ENCODE data around the gene LTC4S. TPM values are rescaled to one million over a fixed set of nuclear protein-coding genes. Genes with fewer than 3 reads are reported as not detected.

Gene LTC4S
- total RNA-seq, 2 experiments from 2014 or later, result 0.48 to 1.1 TPM

DNA sequence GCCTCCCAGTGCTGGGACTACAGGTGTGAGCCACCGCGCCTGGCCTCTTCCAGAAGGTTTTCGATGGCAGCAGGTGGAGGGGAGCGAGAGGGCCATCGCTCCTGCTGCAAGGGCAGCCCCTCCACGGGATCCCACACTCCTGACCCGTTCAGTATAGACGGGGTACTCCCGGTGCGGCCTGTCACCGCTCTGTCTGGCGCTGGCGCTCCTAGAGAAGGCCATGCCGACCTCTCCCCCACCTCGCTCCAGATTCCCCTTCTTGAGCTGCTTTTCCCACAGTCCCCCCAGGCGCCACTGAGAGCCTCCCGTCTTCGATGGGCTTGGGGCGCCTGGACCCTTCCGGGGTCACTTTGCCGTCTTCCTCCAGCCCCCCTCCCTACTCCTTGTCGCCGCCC, 22.6 kb downstream of the LTC4S start:
- no peak overlapping the region for H3K4me3 Mint-ChIP-seq
- intact Hi-C loops (cut with micrococcal nuclease), result loop anchor here (5.0 kb wide), 1 partner anchor 194 kb away; the partner anchor contains the start of gene HNRNPH1
- POLR2A ChIA-PET, result no interaction called here
- H3K9me3 Mint-ChIP-seq, result no peaks in the 10 kb centered on the region
- H3K27me3 Mint-ChIP-seq, result peaks cover 2% of the 10 kb centered on the region
- no peak for DNase-seq
- peaks cover 19% of the 10 kb centered on the region for H3K36me3 Mint-ChIP-seq
- H3K27ac Mint-ChIP-seq, result no peak overlapping the region
- CTCF ChIA-PET, result interaction anchor here (2.6 kb wide), 1 partner anchor 14 kb away, joined by 7 read pairs; no protein-coding TSS in a partner anchor
- peaks cover 27% of the 10 kb centered on the region for H3K4me1 Mint-ChIP-seq (ENCODE audit: low read depth)

DNA sequence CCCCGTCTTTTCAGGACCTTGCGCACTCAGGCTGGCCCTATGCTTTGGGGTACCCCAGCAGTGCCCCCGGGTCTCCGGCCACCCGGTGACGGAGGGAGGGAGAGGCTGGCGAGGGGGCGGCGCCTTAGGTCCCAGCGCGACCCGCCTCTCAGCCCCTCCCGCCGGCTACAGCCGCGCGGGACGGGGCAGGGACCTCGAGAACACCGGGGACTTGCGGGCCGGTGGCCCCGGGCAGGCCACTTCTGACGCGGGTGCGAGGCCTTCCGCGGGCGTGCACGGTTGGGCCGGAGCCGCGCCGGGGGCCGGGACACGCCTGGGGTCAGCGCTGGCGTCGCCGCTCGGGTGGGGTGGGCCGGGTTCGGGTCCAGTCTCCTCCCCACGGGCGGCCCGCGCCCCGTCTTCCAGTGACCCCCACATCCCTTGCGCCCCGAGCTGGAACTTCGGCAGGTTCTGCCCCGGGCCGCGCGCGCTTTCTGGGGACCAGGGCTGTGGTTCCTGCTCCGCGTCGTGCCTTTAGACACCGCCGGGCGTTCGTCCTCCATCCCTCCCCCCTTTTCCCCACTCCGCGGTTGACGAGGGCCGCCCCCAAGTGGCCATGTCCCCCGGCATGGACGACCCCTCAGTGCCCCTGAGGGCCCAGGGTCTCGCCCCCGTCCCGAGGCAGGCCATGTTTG, 23.1 kb downstream of the LTC4S start:
- Mint-ChIP-seq H3K36me3 (peaks cover 22% of the 10 kb centered on the region), H3K9me3 (no peaks in the 10 kb centered on the region), H3K27me3 (peaks cover 2% of the 10 kb centered on the region), H3K4me1 (ENCODE audit: low read depth) (peaks cover 29% of the 10 kb centered on the region), H3K27ac (no peak overlapping the region), H3K4me3 (no peak overlapping the region)
- intact Hi-C loops (cut with micrococcal nuclease), result loop anchor here (5.0 kb wide), 1 partner anchor 195 kb away; the partner anchor contains the start of gene HNRNPH1
- CTCF ChIA-PET, result no interaction called here
- DNase-seq, result no peak
- POLR2A ChIA-PET, result no interaction called here

DNA sequence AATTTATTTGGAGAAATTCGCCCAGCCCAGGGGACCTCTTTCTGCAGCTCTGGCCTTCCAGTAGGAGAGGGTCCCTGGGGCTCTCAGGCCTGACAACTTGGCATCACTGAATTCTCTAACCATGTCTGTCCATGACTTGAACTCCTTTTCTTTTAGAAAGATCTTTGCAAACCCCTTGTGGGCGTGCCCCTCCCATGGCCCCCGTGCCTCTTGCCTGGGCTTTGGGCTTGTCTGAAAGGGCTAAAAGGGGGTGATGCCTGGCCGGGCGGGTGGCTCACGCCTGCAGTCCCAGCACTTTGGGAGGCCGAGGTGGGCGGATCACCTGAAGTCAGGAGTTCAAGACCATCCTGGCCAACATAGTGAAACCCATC, 23.7 kb downstream of the LTC4S start:
- H3K4me1 Mint-ChIP-seq (ENCODE audit: low read depth), result peaks cover 34% of the 10 kb centered on the region
- peaks cover 23% of the 10 kb centered on the region for H3K36me3 Mint-ChIP-seq
- intact Hi-C loops (cut with micrococcal nuclease), result loop anchor here (5.0 kb wide), 1 partner anchor 195 kb away; the partner anchor contains the start of gene HNRNPH1
- POLR2A ChIA-PET, result no interaction called here
- DNase-seq, result no peak
- H3K27ac Mint-ChIP-seq, result no peak overlapping the region
- H3K27me3 Mint-ChIP-seq, result peaks cover 2% of the 10 kb centered on the region
- no peak overlapping the region for H3K4me3 Mint-ChIP-seq
- CTCF ChIA-PET, result no interaction called here
- no peaks in the 10 kb centered on the region for H3K9me3 Mint-ChIP-seq

DNA sequence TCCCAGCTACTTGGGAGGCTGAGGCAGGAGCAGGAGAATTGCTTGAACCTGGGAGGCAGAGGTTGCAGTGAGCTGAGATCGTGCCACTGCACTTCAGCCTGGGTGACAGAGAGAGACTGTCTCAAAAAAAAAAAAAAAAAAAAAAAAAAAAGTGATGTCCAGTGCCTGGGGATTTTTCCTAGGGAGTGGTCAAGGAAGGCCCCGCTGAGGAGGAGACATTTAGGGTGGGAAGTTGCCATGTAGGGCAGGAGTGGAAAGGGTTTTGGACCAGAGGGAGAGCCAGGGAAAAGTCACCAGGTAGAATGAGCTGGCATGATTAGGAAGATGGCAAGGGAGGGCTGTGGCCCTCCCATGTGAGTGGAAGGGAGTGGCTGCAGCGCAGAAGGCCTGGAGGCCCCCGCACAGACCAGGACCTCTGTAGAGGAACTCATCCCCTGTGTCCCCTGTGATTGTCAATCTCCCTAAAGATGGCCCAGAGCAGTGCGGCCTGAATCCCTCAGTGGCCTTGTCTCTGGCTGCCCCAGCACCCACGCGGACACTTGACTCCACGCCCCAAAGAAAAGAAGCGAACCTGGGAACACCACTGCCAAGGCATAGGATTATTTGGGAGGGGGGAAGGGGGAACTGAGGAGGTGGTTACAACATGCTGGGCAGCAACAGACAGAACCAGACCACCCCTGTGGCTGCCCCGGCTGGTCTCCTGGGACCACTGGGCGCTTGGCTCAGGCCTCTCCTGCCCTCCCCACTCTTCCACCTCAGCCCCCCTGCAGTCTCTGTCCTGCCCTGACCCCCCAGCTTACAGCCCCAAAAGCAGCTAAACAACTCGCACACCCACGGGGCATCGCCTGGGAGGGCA, 24.3 kb downstream of the LTC4S start:
- no peaks in the 10 kb centered on the region for H3K9me3 Mint-ChIP-seq
- H3K4me3 Mint-ChIP-seq, result peak overlapping the region; percentile 76
- H3K4me1 Mint-ChIP-seq (ENCODE audit: low read depth), result peaks cover 41% of the 10 kb centered on the region
- H3K36me3 Mint-ChIP-seq, result peaks cover 25% of the 10 kb centered on the region
- intact Hi-C loops (cut with micrococcal nuclease), result loop anchor here (5.0 kb wide), 1 partner anchor 196 kb away; the partner anchor contains the start of gene HNRNPH1
- H3K27me3 Mint-ChIP-seq, result peaks cover 2% of the 10 kb centered on the region
- H3K27ac Mint-ChIP-seq, result peak overlapping the region; percentile 62
- ChIA-PET POLR2A (interaction anchor here (3.2 kb wide), 1 partner anchor 13 kb away, joined by 19 read pairs; no protein-coding TSS in a partner anchor), CTCF (interaction anchor here (1.3 kb wide), 1 partner anchor 22 kb away, joined by 3 read pairs; no protein-coding TSS in a partner anchor)
- DNase-seq, result no peak

DNA sequence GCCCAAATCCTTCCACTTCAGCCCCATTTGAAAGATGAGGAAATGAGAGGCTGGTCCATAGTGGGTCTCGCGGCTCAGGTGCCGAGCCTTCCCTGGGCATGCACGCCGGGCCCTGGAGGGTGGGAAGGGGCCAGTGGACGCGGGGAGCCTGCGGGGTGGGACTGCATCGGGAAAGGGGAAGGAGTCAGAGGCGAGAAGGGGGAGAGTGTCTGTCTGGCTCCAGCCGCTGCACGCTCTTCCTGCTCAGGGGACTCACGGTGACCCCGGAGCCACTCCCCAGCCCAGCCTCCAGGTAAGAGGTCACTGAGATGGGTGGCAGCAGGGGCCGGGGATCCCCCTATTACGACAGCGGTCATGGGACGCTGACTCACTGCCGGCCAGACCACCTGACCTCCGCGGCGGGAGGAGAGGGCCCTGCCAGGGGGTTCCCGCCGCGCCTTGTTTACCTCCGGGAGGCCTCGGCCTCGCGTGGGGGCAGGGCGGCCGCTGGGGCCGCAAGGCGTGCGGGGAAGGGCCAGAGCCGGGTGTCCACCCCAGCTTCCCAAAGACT, 25.0 kb downstream of the LTC4S start:
- intact Hi-C loops (cut with micrococcal nuclease), result loop anchor here (1.0 to 5.0 kb wide), 4 partner anchors 15 to 197 kb away; partner anchors contain the start of genes CANX, HNRNPH1 and MAML1
- Mint-ChIP-seq H3K36me3 (peaks cover 29% of the 10 kb centered on the region), H3K9me3 (no peaks in the 10 kb centered on the region), H3K27ac (peak overlapping the region; percentile 69), H3K4me1 (ENCODE audit: low read depth) (peaks cover 46% of the 10 kb centered on the region), H3K4me3 (peak overlapping the region; percentile 76), H3K27me3 (peaks cover 2% of the 10 kb centered on the region)
- peak; percentile 95 for DNase-seq
- POLR2A ChIA-PET, result interaction anchor here (2.1 to 3.2 kb wide), 2 partner anchors 14 to 40 kb away, joined by 6 to 19 read pairs; partner anchors contain the start of gene MRNIP
- CTCF ChIA-PET, result interaction anchor here (1.3 kb wide), 1 partner anchor 23 kb away, joined by 3 read pairs; no protein-coding TSS in a partner anchor

DNA sequence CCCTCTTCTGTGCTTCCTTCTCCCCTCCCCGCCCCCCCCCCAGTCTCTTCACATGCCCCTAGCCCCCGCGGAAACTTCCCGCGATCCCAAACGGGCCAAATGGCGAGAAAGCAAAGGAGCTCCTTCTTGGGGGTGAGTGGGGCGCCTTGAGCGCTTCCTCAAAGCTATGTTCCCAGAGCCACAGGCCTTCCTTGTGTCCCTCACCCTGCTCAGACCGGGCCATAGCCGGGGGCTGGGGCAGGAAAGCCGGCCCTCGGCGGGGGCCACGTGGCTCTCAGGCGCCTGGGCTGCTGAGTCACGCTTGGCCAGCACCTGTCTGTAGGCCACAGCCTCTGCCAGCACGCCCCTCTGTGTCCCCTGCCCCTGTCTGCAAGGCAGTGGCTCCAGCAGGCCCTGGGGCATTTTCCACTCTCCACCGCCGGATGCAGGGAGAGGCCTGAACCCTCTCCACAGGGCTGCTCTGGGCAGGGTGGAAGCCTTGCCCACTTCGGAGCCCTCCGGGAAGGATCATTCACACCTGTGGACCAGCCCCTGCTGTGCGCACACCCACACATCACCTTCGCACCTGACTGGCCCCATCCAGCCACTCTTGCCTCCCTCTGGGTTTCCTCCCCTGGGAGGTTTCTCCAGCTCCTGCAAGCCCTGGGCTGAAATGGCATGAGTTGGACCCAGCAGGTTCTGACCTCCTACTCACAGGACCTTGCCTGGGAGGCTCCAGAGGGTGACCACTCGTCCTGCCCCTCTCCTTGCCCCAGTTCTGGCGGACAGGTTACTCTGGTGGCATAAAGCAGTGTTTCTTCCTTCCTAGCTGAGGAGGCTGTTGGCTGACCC, 25.7 kb downstream of the LTC4S start:
- CTCF ChIA-PET, result interaction anchor here (0.9 to 1.7 kb wide), 8 partner anchors 8 to 473 kb away, joined by 3 to 11 read pairs (median 4); no protein-coding TSS in a partner anchor
- Mint-ChIP-seq H3K27ac (peak overlapping the region; percentile 85), H3K27me3 (peaks cover 2% of the 10 kb centered on the region), H3K4me3 (peak overlapping the region; percentile 66), H3K9me3 (no peaks in the 10 kb centered on the region), H3K4me1 (ENCODE audit: low read depth) (peaks cover 47% of the 10 kb centered on the region), H3K36me3 (peaks cover 26% of the 10 kb centered on the region)
- DNase-seq, result peak; percentile 62
- POLR2A ChIA-PET, result interaction anchor here (1.2 to 3.2 kb wide), 8 partner anchors 13 to 196 kb away, joined by 3 to 19 read pairs (median 4); partner anchors contain the start of genes HNRNPH1 and MRNIP
- intact Hi-C loops (cut with micrococcal nuclease), result loop anchor here (1.0 to 5.0 kb wide), 5 partner anchors 15 to 197 kb away; partner anchors contain the start of genes CANX, HNRNPH1, MAML1 and MRNIP

DNA sequence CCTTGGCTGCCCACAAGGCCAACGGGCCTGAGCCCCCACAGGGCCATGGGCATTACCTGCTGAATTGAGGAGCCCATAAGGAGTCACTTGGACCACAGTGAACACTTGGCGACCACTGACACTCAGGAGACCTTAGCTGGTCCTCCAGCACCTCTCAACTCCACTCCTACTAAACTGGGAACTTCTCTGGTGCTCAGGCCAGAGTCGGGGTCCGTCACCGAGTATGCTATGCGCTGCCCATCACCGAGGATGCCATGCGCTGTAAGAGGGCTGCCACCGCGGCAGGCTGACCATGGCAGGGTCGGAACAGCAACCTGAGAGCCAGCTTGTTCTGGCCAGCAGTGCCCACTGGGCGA, 26.3 kb downstream of the LTC4S start:
- peak overlapping the region; percentile 66 for H3K4me3 Mint-ChIP-seq
- peaks cover 2% of the 10 kb centered on the region for H3K27me3 Mint-ChIP-seq
- ChIA-PET POLR2A (interaction anchor here (1.0 to 3.2 kb wide), 9 partner anchors 12 to 197 kb away, joined by 3 to 19 read pairs (median 3); partner anchors contain the start of genes HNRNPH1 and MRNIP), CTCF (interaction anchor here (0.9 to 1.7 kb wide), 7 partner anchors 9 to 473 kb away, joined by 3 to 11 read pairs (median 4); no protein-coding TSS in a partner anchor)
- no peak for DNase-seq
- H3K9me3 Mint-ChIP-seq, result no peaks in the 10 kb centered on the region
- H3K36me3 Mint-ChIP-seq, result peaks cover 32% of the 10 kb centered on the region
- peak overlapping the region; percentile 85 for H3K27ac Mint-ChIP-seq
- intact Hi-C loops (cut with micrococcal nuclease), result loop anchor here (1.0 kb wide), 1 partner anchor 38 kb away; the partner anchor contains the start of gene MRNIP
- H3K4me1 Mint-ChIP-seq (ENCODE audit: low read depth), result peaks cover 50% of the 10 kb centered on the region

DNA sequence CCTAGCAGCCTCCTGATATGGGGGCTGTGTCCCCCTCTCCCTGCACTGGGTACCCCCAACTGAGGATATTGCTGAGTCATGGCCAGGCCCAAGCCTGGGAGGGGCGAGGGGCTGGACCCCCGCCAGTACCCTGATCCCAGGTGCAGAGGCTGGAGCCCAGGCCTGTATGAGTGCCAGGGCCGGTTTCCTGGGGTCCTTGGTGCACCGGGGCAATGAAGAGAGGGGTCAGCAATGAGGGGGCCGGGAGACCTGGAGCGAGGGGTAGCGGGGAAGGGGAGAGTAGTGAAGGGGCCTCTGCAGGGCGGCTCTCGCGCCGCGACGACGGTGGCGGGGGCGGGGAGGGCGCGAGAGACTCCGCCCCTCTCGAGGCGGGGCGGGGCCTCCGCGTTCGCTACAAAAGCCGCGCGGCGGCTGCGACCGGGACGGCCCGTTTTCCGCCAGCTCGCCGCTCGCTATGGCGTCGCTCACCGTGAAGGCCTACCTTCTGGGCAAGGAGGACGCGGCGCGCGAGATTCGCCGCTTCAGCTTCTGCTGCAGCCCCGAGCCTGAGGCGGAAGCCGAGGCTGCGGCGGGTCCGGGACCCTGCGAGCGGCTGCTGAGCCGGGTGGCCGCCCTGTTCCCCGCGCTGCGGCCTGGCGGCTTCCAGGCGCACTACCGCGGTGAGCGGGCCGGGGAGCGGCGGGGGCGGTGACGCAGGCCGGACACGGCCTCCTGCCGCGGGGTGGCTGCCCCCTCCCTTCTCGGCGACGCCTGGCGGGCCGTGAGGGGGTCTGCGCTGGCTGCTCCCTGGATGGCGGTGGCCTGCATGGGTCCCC, 26.9 kb downstream of the LTC4S start, which contains the start of gene SQSTM1:
Gene SQSTM1, plus strand, starts transcription at position 423 of the 815 bp plus-strand sequence. Its CDS starts 32 bp downstream, at position 455.
- peak within 1 kb of the TSS; percentile 95 for H3K27ac Mint-ChIP-seq
- peak within 1 kb of the TSS; percentile 90 for H3K4me3 Mint-ChIP-seq
- H3K36me3 Mint-ChIP-seq, result peaks cover 35% of the 10 kb centered on the region
- ChIA-PET CTCF (interaction anchor here (0.9 to 1.7 kb wide), 7 partner anchors 9 to 472 kb away, joined by 3 to 11 read pairs (median 4); no protein-coding TSS in a partner anchor), POLR2A (interaction anchor here (1.0 to 3.2 kb wide), 9 partner anchors 12 to 197 kb away, joined by 3 to 19 read pairs (median 3); partner anchors contain the start of genes HNRNPH1 and MRNIP)
- H3K9me3 Mint-ChIP-seq, result no peaks in the 10 kb centered on the region
- intact Hi-C loops (cut with micrococcal nuclease), result loop anchor here (1.0 kb wide), 1 partner anchor 38 kb away; the partner anchor contains the start of gene MRNIP
- DNase-seq, result peak; percentile 83
- H3K27me3 Mint-ChIP-seq, result peaks cover under 1% of the 10 kb centered on the region
- H3K4me1 Mint-ChIP-seq (ENCODE audit: low read depth), result peaks cover 49% of the 10 kb centered on the region

DNA sequence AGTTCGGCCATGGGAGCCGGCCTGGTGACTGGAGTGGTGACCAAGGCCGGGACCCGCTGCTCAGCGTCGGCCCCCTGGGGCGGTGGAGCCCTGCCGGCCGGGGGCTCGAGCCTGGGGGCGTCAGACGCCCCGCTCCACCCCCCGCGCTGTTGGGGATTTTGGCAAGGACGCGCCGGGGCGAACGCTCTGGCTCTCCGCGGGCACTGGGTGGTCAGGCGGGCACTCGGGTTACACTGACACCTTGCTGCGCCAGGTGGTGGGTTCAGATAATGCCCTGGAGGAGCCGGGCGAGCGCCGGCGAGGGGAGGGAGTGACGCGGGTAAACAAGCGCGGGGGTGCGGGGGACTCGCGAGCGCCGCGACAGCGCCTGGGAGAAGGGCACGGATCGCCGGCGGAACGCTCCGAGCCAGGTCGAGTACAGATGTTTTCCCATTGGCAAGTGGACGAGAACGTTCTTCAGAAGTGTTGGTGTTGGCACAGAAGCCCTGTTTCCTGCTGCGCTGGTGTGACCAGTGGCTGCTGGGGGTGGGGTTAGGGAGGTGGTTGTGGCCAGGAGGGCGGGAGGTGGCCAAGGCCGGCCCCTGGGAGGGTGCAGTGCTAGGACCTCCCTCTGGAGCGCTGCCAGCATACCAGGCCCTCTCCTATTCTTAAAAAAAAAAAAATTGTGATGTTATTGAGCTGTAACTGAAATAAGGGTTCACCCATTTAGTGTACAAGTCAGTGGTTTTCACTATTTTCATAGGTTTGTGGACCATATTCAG, 27.7 kb downstream of the LTC4S start:
- Mint-ChIP-seq H3K27me3 (no peaks in the 10 kb centered on the region), H3K9me3 (no peaks in the 10 kb centered on the region), H3K27ac (peak overlapping the region; percentile 95), H3K4me1 (ENCODE audit: low read depth) (peaks cover 47% of the 10 kb centered on the region), H3K4me3 (peak overlapping the region; percentile 90), H3K36me3 (peaks cover 33% of the 10 kb centered on the region)
- CTCF ChIA-PET, result interaction anchor here (1.1 to 1.7 kb wide), 4 partner anchors 10 to 91 kb away, joined by 3 to 10 read pairs (median 3); no protein-coding TSS in a partner anchor
- peak; percentile 92 for DNase-seq
- intact Hi-C loops (cut with micrococcal nuclease), result no loop called here
- POLR2A ChIA-PET, result interaction anchor here (0.5 to 3.2 kb wide), 7 partner anchors 11 to 277 kb away, joined by 3 to 19 read pairs (median 3); partner anchors contain the start of gene HNRNPH1
